VCaP (cell line): Measurements from ENCODE around the gene DOCK6.

ENCODE experiments used
- H3K27ac ChIP-seq: fragments of 450-650 bp; 2 replicates; pipeline ENCODE4 v1.5.1; 2017
- CTCF ChIP-seq: fragments of 450-650 bp; conservative IDR thresholded peaks from 2 replicates; pipeline ENCODE4 v1.5.1; 2017; ENCODE audit warnings: mild to moderate bottlenecking, moderate library complexity

The DOCK6 gene

GRCh38 chr19:11151181-11151580, 111.1 kb downstream of the DOCK6 start:
- no peak for TF ChIP-seq CTCF
- peak overlapping the region; percentile 79 for H3K27ac ChIP-seq
